Pancreas (tissue), 10 donors: ENCODE results near the gene CEP350. TPM values are rescaled to one million over a fixed set of nuclear protein-coding genes. Genes with fewer than 3 reads are reported as not detected.
A peak's percentile ranks its signal among the peaks of the same experiment; 100 is the strongest.

ENCODE experiments used
- ATAC-seq, 4 donors: fragments of 200-7000 bp; cut with Tn5 transposase; one replicate each; pipeline versions ENCODE4 v1.8.0 to v1.9.1; 2020; ENCODE audit warnings: mild to moderate bottlenecking in 4 of 4, moderate library complexity in 4 of 4
- DNase-seq, 6 donors: peaks; one replicate each; pipeline ENCODE4 v3.0.0-alpha.2; 2020
- FAIRE-seq: peaks from 2 replicates; lab custom pipeline; 2012; peaks lifted over from hg19 to GRCh38; lab: Jason Lieb, UNC
- H3K27ac ChIP-seq, 4 donors: fragments of 200-600 bp; sonication (generic); 1 replicate in 3 of 4; 2 replicates in 1 of 4; pipeline versions ENCODE4 v1.5.0 to v1.8.0; 2020
- H3K27me3 ChIP-seq, 4 donors: fragments of 200-600 bp; one replicate each; pipeline ENCODE4 v1.8.0; 2021
- H3K36me3 ChIP-seq, 3 donors: fragments of 200-600 bp; sonication (generic) in 1 of 3; one replicate each; pipeline versions ENCODE4 v1.5.0 to v1.8.0; 2020 to 2021
- H3K4me1 ChIP-seq, 3 donors: fragments of 200-600 bp; one replicate each; pipeline ENCODE4 v1.8.0; 2021
- H3K4me3 ChIP-seq, 4 donors: fragments of 200-600 bp; sonication (generic) in 2 of 4; one replicate each; pipeline versions ENCODE4 v1.5.0 to v1.8.0; 2020 to 2021
- H3K9me3 ChIP-seq, 4 donors: fragments of 200-600 bp; one replicate each; pipeline ENCODE4 v1.8.0; 2021
- WGBS, 2 donors: extraction: QIAGEN DNeasy Blood & Tissue Kit; methylation state at CpG; one replicate each; pipeline ENCODE4 v1.1.7; 2013; 5-methylcytosine and 5-hydroxymethylcytosine counted together
- intact Hi-C, 3 donors: fragments of 100-400 bp; cut with DNase I; formaldehyde crosslinking; loops; one replicate each; pipeline versions ENCODE4 v1.11.1 to v1.14.2; 2022
- polyA plus RNA-seq, 2 donors: library from polyadenylated mRNA; stranded (reverse); fragments of 200-250 nt; gene quantifications; one replicate each; pipeline ENCODE4 v1.2.3, GENCODE V29; 2013
- total RNA-seq, 6 donors: library from RNA; stranded (reverse); fragmentation: NEBNext Ultra II Directional in 4 of 6; extraction: Animal tissue kit (Norgen Biotek cat#: 25700) in 4 of 6; gene quantifications; one replicate each; pipeline versions ENCODE4 v1.2.1 to v1.2.4, GENCODE V29; 2021 to 2023
- TF ChIP-seq, protein P1 (sequence below), 4 donors: fragments of 200-600 bp; sonication (generic) in 3 of 4; IDR thresholded peaks; one replicate each; pipeline versions ENCODE4 v1.5.0 to v1.8.0; 2021; ENCODE audit warnings: antibody characterized with exemption in 4 of 4
- donor health status: healthy with polysubstance abuse.
- donor health status: DM: no; HTN: no; CAD: no; lungs with moderate emphysema.
- donor health status: DM: no; HTN: no; CAD: no.
- donor health status: control.
- donor health status: control.
- donor health status: Bipolar disorder and iron deficiency.
- donor health status: DM: yes; HTN: yes; CAD: no.
- donor health status: DM: no; HTN: no; CAD: no.
- donor health status: DM: no; HTN: no; CAD: no.
- donor health status: DM: yes; HTN: yes; CAD: no.

Gene CEP350
- total and polyA plus RNA-seq, 8 donors: 4.6 to 30.8 (median 21.4) TPM

DNA sequence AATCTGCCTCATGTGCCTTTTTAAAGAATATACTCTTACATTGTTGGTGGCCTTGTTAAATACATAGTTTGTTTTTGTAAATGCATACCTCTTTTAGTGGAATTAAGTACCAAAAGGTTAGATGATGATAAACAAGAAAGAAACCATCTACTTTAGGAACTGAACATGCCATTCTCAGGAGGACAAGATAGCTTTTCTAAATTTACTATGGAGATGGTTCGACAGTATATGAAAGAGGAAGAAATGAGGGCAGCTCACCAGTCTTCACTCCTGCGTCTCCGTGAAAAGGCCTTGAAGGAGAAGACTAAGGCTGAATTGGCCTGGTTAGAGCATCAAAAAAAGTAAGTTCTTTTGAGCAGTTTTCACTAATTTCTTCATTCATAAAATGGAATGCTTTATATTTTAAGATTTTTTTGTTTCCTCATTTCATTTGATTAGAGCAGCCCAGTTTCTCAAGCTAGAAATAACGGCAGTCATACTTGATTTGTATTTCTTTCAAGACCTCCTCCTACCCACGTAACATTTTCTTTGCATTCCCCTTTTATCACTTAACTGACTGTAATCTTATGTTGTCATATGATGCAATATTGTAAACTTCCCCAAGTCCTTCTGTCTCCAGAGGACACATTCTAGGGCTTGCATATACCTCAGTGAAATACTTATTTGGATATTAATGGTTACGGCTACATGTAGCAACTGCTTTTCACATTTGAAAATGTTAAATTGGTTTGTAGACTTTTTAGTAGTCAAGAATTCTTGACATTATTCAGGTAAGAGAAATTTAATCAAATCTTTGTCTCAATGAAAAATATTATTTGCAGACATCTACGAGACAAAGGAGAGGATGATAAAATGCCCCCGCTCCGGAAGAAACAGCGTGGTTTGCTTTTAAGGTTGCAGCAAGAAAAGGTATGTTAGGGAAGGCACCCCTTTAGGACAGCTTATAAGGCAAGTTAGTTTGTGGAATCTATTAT lies 99.3 kb downstream of the CEP350 start:
- WGBS, 2 donors: 92 to 96% methylated on average over 10 of the region's 10 CpGs
- Histone ChIP-seq H3K9me3 (no peaks in the 10 kb centered on the region), H3K36me3 (peaks cover 0 to 50% (median 9%) of the 10 kb centered on the region in 3 donors), H3K4me1 (no peaks in the 10 kb centered on the region), H3K27me3 (no peaks in the 10 kb centered on the region), H3K4me3 (no peak overlapping the region), H3K27ac (no peak overlapping the region)
- FAIRE-seq: no peak
- intact Hi-C loops: no loop called here
- no peak for DNase-seq
- TF ChIP-seq, protein P1, sequence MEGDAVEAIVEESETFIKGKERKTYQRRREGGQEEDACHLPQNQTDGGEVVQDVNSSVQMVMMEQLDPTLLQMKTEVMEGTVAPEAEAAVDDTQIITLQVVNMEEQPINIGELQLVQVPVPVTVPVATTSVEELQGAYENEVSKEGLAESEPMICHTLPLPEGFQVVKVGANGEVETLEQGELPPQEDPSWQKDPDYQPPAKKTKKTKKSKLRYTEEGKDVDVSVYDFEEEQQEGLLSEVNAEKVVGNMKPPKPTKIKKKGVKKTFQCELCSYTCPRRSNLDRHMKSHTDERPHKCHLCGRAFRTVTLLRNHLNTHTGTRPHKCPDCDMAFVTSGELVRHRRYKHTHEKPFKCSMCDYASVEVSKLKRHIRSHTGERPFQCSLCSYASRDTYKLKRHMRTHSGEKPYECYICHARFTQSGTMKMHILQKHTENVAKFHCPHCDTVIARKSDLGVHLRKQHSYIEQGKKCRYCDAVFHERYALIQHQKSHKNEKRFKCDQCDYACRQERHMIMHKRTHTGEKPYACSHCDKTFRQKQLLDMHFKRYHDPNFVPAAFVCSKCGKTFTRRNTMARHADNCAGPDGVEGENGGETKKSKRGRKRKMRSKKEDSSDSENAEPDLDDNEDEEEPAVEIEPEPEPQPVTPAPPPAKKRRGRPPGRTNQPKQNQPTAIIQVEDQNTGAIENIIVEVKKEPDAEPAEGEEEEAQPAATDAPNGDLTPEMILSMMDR (IDR thresholded peaks at IDR 0.05): no peak
- ATAC-seq: no peak

DNA sequence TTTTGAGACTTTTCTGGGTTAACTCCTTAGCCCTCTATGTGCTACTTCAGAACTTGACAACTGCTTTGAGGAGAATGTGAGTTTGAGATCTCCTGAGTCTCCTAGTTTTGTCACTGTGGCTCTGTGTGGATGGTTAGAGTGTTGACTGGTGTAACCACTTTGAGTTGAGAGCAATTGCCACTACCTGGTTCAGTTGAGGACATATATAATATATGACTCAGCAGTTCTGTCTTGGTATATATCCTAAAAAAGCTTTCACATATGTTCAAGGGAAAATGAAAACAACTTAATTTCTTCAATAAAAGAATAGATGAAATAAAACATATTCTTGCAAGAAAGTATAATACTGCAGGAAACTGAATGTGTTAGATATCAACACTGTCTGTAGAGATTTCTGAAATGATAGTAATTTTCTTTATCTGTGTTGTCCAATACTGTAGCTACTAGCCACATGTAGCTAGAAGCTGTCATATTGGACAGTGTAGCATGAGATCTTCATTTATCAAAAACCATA lies 103.3 kb downstream of the CEP350 start:
- no peak overlapping the region for H3K4me3 ChIP-seq
- no peaks in the 10 kb centered on the region for H3K9me3 ChIP-seq
- FAIRE-seq: no peak
- no peaks in the 10 kb centered on the region for H3K27me3 ChIP-seq
- no peak overlapping the region for H3K27ac ChIP-seq
- H3K36me3 ChIP-seq: peaks cover 0 to 39% (median 12%) of the 10 kb centered on the region in 3 donors
- no peak for ATAC-seq
- intact Hi-C loops: no loop called here
- DNase-seq: no peak
- H3K4me1 ChIP-seq: no peaks in the 10 kb centered on the region
- TF ChIP-seq, protein P1 (IDR thresholded peaks at IDR 0.05): no peak

DNA sequence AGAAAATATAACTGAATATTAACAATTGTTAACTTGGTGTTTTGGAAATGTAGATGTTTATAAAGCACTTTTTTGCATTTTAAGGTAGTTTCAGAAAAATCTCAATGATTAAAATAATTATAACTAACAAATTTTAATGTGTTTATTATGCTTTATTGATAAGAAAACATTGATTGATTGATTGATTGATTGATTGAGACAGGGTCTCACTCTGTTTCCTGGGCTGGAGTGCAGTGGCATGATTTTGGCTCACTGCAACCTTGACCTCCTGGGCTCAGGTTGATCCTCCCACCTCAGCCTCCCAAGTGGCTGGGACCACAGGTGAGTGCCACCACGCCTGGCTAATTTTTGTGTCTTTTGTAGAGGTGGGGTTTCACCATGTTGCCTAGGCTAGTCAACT lies 106.4 kb downstream of the CEP350 start:
- Histone ChIP-seq H3K36me3 (peaks cover 0 to 44% (median 11%) of the 10 kb centered on the region in 3 donors), H3K27ac (no peak overlapping the region), H3K27me3 (no peaks in the 10 kb centered on the region), H3K4me1 (no peaks in the 10 kb centered on the region), H3K4me3 (no peak overlapping the region), H3K9me3 (no peaks in the 10 kb centered on the region)
- TF ChIP-seq, protein P1 (IDR thresholded peaks at IDR 0.05): no peak
- DNase-seq (no peak), FAIRE-seq (peak; percentile 67), ATAC-seq (no peak)
- intact Hi-C loops: no loop called here
- 93 to 96% methylated on average over 1 of the region's 1 CpG for WGBS, 2 donors

DNA sequence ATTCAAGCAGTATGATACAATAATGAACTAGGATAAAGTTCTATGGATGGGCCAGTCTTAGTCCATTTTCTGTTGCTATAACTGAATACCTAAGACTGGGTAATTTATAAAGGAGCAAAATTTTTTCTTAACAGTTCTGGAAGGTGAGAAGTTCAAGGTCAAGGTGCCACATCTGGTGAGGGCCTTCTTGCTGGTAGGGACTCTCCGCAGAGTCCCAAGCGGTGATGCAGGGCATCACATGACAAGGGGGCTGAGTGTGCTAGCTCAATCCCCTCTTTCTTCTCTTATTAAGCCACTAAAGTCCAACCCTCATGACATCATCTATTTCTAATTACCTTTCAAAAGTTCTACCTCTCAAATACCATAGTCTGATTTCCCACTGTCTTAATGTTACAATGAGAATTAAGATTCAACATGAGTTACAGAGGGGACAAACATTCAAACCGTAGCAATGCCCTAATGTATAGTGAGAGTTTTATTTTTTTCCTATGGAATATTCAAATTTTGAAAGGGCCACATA lies 107.9 kb downstream of the CEP350 start:
- DNase-seq (no peak), ATAC-seq (no peak), FAIRE-seq (no peak)
- H3K27ac ChIP-seq: no peak overlapping the region
- TF ChIP-seq, protein P1 (IDR thresholded peaks at IDR 0.05): no peak
- H3K27me3 ChIP-seq: no peaks in the 10 kb centered on the region
- intact Hi-C loops: no loop called here
- peaks cover 0 to 45% (median 11%) of the 10 kb centered on the region in 3 donors for H3K36me3 ChIP-seq
- 94 to 98% methylated on average over 3 of the region's 3 CpGs for WGBS, 2 donors
- H3K4me1 ChIP-seq: no peaks in the 10 kb centered on the region
- H3K9me3 ChIP-seq: no peaks in the 10 kb centered on the region
- H3K4me3 ChIP-seq: no peak overlapping the region
